Mesothelial cell of epicardium (in vitro differentiated cells): ENCODE data around the gene IGF1R. TPM values are rescaled to one million over a fixed set of nuclear protein-coding genes. Genes with fewer than 3 reads are reported as not detected.

ENCODE experiments used
- DNase-seq, 2 experiments: peaks; one replicate each; pipeline ENCODE4 v3.0.0; 2021; ENCODE audit warnings: low spot score in 2 of 2; ENCODE audit not compliant: unreplicated experiment in 2 of 2
- H3K27ac Mint-ChIP-seq: 2 replicates; pipeline ENCODE4 v1.8.0; 2021; ENCODE audit warnings: mixed read lengths
- H3K27me3 Mint-ChIP-seq: 2 replicates; pipeline ENCODE4 v1.8.0; 2021; ENCODE audit warnings: low read depth, mixed read lengths
- H3K36me3 Mint-ChIP-seq: 2 replicates; pipeline ENCODE4 v1.8.0; 2021; ENCODE audit warnings: mixed read lengths
- H3K4me1 Mint-ChIP-seq: 2 replicates; pipeline ENCODE4 v1.8.0; 2021; ENCODE audit warnings: mixed read lengths
- H3K4me3 Mint-ChIP-seq: 2 replicates; pipeline ENCODE4 v1.8.0; 2021; ENCODE audit warnings: mild to moderate bottlenecking, moderate library complexity, mixed read lengths
- H3K9me3 Mint-ChIP-seq: 2 replicates; pipeline ENCODE4 v1.8.0; 2021; ENCODE audit warnings: mixed read lengths
- total RNA-seq: library from RNA; stranded (reverse); gene quantifications from 3 replicates; pipeline ENCODE4 v1.2.1, GENCODE V29; 2021
- TF ChIP-seq, protein P1 (sequence below): fragments of 200-600 bp; sonication (generic); IDR thresholded peaks from one replicate; pipeline ENCODE4 v1.5.0; 2021; ENCODE audit warnings: antibody characterized with exemption; ENCODE audit not compliant: unreplicated experiment

IGF1R gene
- total RNA-seq, result 110 to 113 TPM (median 113 TPM) in 3 replicates

DNA sequence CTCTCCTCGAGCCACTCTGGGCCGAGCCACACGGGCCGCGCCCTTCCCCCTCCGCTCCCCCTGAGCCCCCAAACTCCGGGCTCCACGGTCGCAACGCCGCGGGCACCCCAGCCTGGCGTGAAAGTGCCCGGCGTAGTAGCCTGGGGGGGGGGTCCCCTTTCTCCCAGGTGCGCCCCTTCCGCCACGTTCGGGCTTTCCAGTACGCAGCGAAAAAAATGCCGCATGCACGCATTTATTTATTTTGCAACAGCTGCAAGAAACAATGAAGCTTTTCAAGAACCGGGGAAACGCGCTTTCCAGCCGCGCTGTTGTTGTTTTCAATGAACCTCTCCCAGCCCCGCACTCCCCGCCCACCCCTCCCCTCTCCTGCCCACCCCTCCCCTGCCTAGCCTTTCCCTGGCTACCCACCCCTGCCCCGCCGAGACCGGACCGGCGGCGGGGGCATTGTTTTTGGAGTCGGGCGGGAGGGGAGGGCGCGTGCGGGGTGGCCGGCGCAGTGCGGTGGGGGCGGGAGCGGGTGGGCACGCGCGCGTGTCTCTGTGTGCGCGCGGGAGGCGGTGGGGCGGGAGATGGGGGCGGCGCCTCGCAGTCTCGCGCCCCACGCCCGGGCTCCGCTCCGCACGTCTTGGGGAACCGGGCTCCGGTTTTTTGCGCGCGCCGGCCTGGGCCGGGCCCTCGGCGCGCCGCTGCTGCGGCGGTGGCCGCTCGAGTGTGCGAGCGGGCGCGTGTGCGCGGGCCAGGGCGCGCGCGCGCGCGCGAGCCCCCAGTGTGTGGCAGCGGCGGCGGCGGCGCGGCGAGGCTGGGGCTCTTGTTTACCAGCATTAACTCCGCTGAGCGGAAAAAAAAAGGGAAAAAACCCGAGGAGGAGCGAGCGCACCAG is at the start of gene IGF1R:
Gene IGF1R (plus strand): TSS at position 766 of the 880 bp plus-strand sequence. CDS start 1,043 bp downstream, outside the sequence.
- Mint-ChIP-seq H3K9me3 (no peaks in the 10 kb centered on the region), H3K4me1 (peaks cover 28% of the 10 kb centered on the region), H3K27me3 (peaks cover 8% of the 10 kb centered on the region), H3K36me3 (no peaks in the 10 kb centered on the region), H3K27ac (peak within 1 kb of the TSS; percentile 95), H3K4me3 (peak within 1 kb of the TSS; percentile 95)
- peak; percentile 81 to 96 for DNase-seq
- TF ChIP-seq, protein P1, sequence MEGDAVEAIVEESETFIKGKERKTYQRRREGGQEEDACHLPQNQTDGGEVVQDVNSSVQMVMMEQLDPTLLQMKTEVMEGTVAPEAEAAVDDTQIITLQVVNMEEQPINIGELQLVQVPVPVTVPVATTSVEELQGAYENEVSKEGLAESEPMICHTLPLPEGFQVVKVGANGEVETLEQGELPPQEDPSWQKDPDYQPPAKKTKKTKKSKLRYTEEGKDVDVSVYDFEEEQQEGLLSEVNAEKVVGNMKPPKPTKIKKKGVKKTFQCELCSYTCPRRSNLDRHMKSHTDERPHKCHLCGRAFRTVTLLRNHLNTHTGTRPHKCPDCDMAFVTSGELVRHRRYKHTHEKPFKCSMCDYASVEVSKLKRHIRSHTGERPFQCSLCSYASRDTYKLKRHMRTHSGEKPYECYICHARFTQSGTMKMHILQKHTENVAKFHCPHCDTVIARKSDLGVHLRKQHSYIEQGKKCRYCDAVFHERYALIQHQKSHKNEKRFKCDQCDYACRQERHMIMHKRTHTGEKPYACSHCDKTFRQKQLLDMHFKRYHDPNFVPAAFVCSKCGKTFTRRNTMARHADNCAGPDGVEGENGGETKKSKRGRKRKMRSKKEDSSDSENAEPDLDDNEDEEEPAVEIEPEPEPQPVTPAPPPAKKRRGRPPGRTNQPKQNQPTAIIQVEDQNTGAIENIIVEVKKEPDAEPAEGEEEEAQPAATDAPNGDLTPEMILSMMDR, result peak; percentile 41

DNA sequence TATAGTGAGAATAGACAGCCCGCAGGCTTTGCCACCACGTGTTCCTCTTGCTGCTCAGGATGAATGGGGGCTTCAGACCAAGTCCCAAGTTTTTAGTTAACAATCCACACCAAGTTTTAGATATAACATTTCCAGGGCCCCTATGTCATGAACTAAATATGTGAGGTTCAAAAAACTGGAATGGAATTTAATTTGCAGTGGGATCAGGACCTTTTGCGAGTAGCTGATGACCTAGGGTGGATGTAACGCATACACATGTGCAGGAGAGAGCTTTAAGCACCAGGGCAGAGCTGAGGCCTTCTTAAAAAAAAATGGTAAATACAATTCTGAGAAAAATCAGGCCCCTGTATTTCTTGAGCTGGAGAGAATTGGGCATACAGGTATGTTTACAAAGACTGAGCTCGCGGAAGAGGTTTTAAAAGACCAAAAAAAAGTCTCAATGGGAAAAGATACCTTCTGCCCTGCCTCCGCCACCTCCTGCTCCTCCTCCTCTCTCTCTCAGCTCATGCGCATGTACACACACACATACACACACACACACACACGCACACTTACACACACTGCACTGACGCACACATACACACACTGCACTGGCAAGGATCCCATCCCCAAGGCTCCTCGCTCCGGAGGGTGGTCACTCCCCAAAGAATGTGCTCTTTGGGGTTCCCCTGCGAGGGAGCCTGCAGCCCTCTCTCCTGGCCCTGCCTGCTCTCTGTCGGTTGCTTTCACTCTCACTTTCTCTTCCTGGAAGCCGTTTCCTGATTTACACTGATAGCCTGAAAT is 48.2 kb upstream of the IGF1R start:
- Mint-ChIP-seq H3K4me3 (peak overlapping the region; percentile 76), H3K27me3 (peaks cover 2% of the 10 kb centered on the region), H3K4me1 (peaks cover 19% of the 10 kb centered on the region), H3K9me3 (peaks cover 4% of the 10 kb centered on the region), H3K27ac (peak overlapping the region; percentile 95), H3K36me3 (peaks cover 2% of the 10 kb centered on the region)
- DNase-seq, result peak in 1 of 2 experiments; percentile 50
- TF ChIP-seq, protein P1, result no peak

DNA sequence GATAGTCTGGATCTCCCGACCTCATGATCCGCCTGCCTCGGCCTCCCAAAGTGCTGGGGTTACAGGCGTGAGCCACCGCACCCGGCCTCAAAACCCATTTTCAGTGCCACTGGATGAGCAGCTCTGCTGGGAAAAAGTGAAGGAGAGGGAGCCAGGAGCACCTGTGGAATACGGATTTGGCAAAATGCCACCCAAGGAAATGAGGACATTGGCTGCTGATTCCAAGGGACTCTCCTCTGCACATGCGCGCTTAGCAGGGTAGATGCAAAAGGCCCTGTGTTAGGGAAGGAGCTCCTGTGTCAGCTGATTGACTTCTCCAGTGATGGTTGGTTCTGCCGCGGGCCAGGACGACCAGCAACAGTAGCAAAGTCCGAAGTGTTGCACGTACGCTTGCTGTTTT is 43.4 kb upstream of the IGF1R start:
- Mint-ChIP-seq H3K4me3 (no peak overlapping the region), H3K36me3 (peaks cover 2% of the 10 kb centered on the region), H3K4me1 (peaks cover 17% of the 10 kb centered on the region), H3K9me3 (peaks cover 4% of the 10 kb centered on the region), H3K27ac (no peak overlapping the region), H3K27me3 (no peaks in the 10 kb centered on the region)
- TF ChIP-seq, protein P1, result no peak
- no peak for DNase-seq

DNA sequence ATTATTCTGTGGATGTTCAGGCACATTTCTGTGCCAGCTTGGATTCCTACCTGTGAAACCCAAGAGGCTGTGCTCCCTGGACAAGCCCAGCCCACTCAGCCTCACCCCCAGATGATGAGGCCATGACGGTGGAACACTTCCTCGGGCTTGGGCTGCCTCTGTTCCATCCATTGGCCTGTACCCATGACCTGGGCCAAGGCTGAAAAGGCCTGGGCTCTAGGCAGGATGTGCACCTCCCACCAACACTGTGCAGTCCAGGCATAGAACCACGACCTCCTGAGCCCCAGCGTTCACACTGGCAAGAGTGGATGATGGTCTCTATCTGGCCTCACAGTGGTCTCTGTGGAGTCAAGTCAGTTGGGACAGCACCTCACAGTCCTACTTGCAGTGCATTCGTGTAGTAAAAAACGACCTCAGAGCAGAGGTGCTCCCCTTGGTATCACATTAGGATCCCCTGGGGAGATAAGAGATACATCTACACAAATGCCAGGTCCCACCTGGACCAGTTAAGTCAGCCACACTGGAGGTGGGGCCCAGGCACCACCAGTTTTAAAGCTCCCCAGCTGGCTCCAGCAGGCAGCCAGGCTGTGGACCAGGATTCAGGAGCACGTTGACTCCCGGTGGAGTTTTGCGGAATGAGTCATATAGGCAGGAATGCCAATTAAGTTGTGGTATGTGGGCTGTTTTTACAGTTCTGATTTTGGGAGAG is 39.0 kb upstream of the IGF1R start:
- TF ChIP-seq, protein P1, result no peak
- Mint-ChIP-seq H3K4me3 (no peak overlapping the region), H3K9me3 (no peaks in the 10 kb centered on the region), H3K27ac (peak overlapping the region; percentile 88), H3K4me1 (peaks cover 7% of the 10 kb centered on the region), H3K36me3 (no peaks in the 10 kb centered on the region), H3K27me3 (no peaks in the 10 kb centered on the region)
- DNase-seq, result peak in 1 of 2 experiments; percentile 48

DNA sequence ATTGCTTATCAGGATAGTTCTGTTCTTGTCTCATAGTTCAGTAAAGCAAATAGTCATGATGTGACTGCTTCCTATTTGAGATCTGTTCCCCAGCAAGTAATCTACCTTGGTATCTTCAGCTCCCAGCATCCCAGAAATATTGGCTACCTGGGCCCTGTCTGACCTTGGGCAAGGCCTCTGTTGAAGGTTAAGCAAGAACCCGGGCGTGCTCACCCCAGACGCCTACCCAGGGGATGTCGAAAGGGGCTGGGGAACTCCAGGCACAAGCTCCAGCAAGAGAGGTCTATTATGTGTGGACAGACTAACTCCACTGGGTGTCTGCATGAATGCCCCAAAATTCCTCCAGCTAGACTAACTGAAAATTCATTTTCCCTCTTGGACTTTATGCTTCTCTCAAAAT is 37.3 kb upstream of the IGF1R start:
- peak in 1 of 2 experiments; percentile 27 for DNase-seq
- Mint-ChIP-seq H3K36me3 (no peaks in the 10 kb centered on the region), H3K9me3 (no peaks in the 10 kb centered on the region), H3K4me3 (no peak overlapping the region), H3K27ac (peak overlapping the region; percentile 18), H3K4me1 (peaks cover 7% of the 10 kb centered on the region), H3K27me3 (no peaks in the 10 kb centered on the region)
- TF ChIP-seq, protein P1, result no peak
